ENCODE results near the gene ABCB4.

ABCB4 gene

GRCh38 chr7:87475359-87476178, at the start of gene ABCB4:
Gene ABCB4 (minus strand): TSS chr7:87475680. CDS start chr7:87475465, 215 bp downstream.
- peak; percentile 42 for DNase-seq (ENCODE audit: low spot score)

GRCh38 chr7:87518735-87519134, 43.3 kb upstream of the ABCB4 start:
- no peak for DNase-seq (ENCODE audit: low spot score)

- DNase-seq (ENCODE audit: low spot score): no peak
Measured at GRCh38 chr7:87517891-87518290, 42.4 kb upstream of the ABCB4 start.

GRCh38 chr7:87517136-87517815, 41.8 kb upstream of the ABCB4 start:
- DNase-seq (ENCODE audit: low spot score): no peak

GRCh38 chr7:87513735-87514335, 38.4 kb upstream of the ABCB4 start:
- DNase-seq (ENCODE audit: low spot score): no peak

- DNase-seq (ENCODE audit: low spot score): no peak
Measured at GRCh38 chr7:87512906-87513305, 37.4 kb upstream of the ABCB4 start.

GRCh38 chr7:87511510-87511909, 36.0 kb upstream of the ABCB4 start:
- no peak for DNase-seq (ENCODE audit: low spot score)

- DNase-seq (ENCODE audit: low spot score): no peak
Measured at GRCh38 chr7:87510411-87510875, 35.0 kb upstream of the ABCB4 start.

- no peak for DNase-seq (ENCODE audit: low spot score)
Measured at GRCh38 chr7:87507446-87507845, 32.0 kb upstream of the ABCB4 start.

GRCh38 chr7:87506246-87507180, 31.0 kb upstream of the ABCB4 start:
- DNase-seq (ENCODE audit: low spot score): no peak

- DNase-seq (ENCODE audit: low spot score): no peak
Measured at GRCh38 chr7:87505557-87506245, 30.2 kb upstream of the ABCB4 start.

GRCh38 chr7:87505122-87505521, 29.6 kb upstream of the ABCB4 start:
- no peak for DNase-seq (ENCODE audit: low spot score)

- DNase-seq (ENCODE audit: low spot score): no peak
Measured at GRCh38 chr7:87499494-87499893, 24.0 kb upstream of the ABCB4 start.

- DNase-seq (ENCODE audit: low spot score): no peak
Measured at GRCh38 chr7:87498893-87499292, 23.4 kb upstream of the ABCB4 start.

GRCh38 chr7:87497482-87497881, 22.0 kb upstream of the ABCB4 start:
- DNase-seq (ENCODE audit: low spot score): no peak

GRCh38 chr7:87495366-87495765, 19.9 kb upstream of the ABCB4 start:
- no peak for DNase-seq (ENCODE audit: low spot score)

GRCh38 chr7:87494454-87494853, 19.0 kb upstream of the ABCB4 start:
- no peak for DNase-seq (ENCODE audit: low spot score)

GRCh38 chr7:87483131-87483530, 7.7 kb upstream of the ABCB4 start:
- DNase-seq (ENCODE audit: low spot score): no peak

GRCh38 chr7:87482115-87482514, 6.6 kb upstream of the ABCB4 start:
- no peak for DNase-seq (ENCODE audit: low spot score)

- no peak for DNase-seq (ENCODE audit: low spot score)
Measured at GRCh38 chr7:87480386-87480785, 4.9 kb upstream of the ABCB4 start.

GRCh38 chr7:87479951-87480350, 4.5 kb upstream of the ABCB4 start:
- no peak for DNase-seq (ENCODE audit: low spot score)
